Left colon (tissue), 2 donors: ENCODE data around the gene CDH15. TPM values are rescaled to one million over a fixed set of nuclear protein-coding genes. Genes with fewer than 3 reads are reported as not detected.
A peak's percentile ranks its signal among the peaks of the same experiment; 100 is the strongest.
"Not testable (repeated sequence)": the region's sequence is repeated elsewhere in the genome, so short reads cannot be mapped to it uniquely, and the experiment has no call there.

ENCODE experiments used
- ATAC-seq: fragments of 200-7000 bp; cut with Tn5 transposase; one replicate; pipeline ENCODE4 v1.9.1; 2020; ENCODE audit warnings: mild to moderate bottlenecking, moderate library complexity
- DNase-seq, 2 donors: peaks; one replicate each; pipeline ENCODE4 v3.0.0-alpha.2; 2020
- intact Hi-C, 2 donors: fragments of 100-400 bp; cut with DNase I in 1 of 2; cut with micrococcal nuclease in 1 of 2; formaldehyde crosslinking; loops; one replicate each; pipeline versions ENCODE4 v1.11.2 to v1.14.0; 2022; cut with DNase I, micrococcal nuclease
- total RNA-seq, 2 donors: library from RNA; stranded (reverse); fragmentation: NEBNext Ultra II Directional; extraction: Animal tissue kit (Norgen Biotek cat#: 25700); gene quantifications; one replicate each; pipeline ENCODE4 v1.2.1, GENCODE V29; 2021
- donor health status: DM: no; HTN: no; CAD: no.
- donor health status: DM: yes; HTN: yes; CAD: no.

CDH15 gene
- total RNA-seq, 2 donors from 2014 or later, result not detected

DNA sequence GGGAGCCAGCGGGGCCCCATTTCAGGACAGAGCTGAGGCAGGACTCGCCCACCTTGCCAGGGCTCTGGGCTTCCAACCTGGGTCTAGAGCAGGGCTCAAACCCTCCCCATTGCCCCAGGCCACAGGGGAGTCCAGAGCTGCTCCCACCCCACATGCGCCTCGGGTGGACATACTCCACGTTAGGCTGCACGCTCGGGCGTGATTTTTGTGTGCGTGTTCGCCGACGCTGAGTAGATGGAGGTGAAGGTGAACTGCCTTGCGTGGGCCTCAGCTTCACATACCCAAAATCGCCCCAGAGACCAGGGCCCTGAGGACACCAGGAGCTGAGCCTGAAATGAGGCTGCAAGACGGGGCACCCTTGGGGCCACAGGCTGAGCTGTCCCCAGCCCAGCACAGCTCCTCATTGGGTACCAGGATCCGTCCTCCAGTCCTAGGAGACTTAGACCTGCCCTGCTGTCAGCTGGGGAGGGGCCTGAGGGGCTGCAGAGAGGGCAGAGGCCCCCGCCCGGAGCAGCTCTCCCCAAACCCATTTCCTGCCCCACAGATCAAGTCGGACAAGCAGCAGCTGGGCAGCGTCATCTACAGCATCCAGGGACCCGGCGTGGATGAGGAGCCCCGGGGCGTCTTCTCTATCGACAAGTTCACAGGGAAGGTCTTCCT lies 8.2 kb downstream of the CDH15 start:
- DNase-seq, result no peak
- intact Hi-C loops, result no loop called here
- ATAC-seq, result no peak

- DNase-seq, result no peak
- intact Hi-C loops, result no loop called here
- peak; percentile 20 for ATAC-seq
Measured at GRCh38 chr16:89183463-89183862, 11.9 kb downstream of the CDH15 start.

- intact Hi-C loops, result no loop called here
- ATAC-seq, result no peak
- no peak for DNase-seq
Measured at GRCh38 chr16:89183975-89184676, 12.6 kb downstream of the CDH15 start.

DNA sequence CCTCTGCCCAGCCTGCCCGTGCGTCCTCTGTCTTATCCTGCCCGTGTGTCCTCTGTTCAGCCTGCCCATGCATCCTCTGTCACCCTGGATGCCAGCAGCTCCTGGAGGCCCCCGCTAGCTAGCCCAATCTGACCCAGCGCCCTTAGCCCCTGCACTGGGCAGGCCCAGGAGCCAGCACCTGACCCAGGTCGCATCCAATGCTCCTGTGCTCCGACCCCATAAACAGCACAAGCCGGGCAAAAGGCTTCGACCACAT lies 13.1 kb downstream of the CDH15 start:
- intact Hi-C loops, result no loop called here
- DNase-seq (no peak), ATAC-seq (peak; percentile 11)

DNA sequence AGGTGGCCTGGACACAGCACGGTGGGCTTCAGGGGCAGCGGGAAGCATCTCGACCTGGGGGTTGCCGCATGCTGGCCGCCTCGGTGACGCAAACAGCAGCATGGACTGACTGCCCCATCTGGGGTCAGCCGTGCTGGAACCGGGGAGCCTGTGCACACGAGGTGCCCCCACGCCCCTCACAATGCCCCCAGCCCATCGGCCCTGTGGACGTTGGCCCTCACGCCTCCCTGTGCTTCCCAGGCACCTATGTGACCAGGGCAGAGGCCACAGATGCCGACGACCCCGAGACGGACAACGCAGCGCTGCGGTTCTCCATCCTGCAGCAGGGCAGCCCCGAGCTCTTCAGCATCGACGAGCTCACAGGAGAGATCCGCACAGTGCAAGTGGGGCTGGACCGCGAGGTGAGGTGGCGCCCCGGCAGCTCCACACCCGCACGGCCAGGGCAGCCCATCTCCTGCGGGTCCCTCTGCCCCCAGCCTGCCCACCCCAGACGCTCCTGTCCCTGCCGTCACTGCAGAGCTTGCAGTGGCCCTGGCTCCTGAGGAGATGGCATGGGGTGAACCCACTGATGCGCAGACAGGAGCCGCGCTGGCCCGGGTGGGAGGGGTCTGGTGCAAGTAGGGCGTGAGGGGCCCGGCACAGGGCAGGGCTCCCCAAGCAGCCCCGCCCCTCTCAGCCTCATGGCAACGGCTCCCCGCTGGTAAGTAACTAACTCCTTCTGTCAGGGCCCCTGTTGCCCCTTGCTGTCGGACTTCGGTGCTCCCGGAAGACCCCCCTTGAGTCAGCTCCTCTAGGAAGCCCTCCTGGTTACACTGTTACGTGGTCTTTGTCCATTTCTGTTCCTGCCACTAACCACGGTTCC lies 13.6 kb downstream of the CDH15 start:
- DNase-seq, result no peak

DNA sequence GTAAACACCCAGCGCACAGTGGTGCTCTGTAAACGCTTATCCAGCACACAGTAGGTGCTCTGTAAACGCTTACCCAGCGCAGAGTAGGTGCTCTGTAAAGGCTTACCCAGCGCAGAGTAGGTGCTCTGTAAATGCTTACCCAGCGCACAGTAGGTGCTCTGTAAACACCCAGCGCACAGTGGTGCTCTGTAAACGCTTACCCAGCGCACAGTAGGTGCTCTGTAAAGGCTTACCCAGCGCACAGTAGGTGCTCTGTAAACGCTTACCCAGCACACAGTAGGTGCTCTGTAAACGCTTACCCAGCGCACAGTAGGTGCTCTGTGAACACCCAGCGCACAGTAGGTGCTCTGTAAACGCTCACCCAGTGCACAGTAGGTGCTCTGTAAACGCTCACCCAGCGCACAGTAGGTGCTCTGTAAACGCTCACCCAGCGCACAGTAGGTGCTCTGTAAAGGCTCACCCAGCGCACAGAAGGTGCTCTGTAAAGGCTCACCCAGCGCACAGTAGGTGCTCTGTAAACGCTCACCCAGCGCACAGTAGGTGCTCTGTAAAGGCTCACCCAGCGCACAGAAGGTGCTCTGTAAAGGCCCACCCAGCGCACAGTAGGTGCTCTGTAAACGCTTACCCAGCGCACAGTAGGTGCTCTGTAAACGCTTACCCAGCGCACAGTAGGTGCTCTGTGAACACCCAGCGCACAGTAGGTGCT lies 14.5 kb downstream of the CDH15 start:
- DNase-seq, ATAC-seq, intact Hi-C loops: not testable (repeated sequence)

More for the DNA sequence above, 13.6 kb downstream of the CDH15 start:
- intact Hi-C loops, result no loop called here
- ATAC-seq, result peak; percentile 12

DNA sequence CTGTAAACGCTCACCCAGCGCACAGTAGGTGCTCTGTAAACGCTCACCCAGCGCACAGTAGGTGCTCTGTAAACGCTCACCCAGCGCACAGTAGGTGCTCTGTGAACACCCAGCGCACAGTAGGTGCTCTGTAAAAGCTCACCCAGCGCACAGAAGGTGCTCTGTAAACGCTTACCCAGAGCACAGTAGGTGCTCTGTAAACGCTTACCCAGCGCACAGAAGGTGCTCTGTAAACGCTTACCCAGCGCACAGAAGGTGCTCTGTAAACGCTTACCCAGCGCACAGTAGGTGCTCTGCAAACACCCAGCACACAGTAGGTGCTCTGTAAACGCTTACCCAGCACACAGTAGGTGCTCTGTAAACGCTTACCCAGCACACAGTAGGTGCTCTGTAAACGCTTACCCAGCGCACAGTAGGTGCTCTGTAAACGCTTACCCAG lies 15.1 kb downstream of the CDH15 start:
- ATAC-seq, intact Hi-C loops, DNase-seq: not testable (repeated sequence)

- DNase-seq, result no peak
- intact Hi-C loops, result no loop called here
- peak; percentile 23 for ATAC-seq
Measured at GRCh38 chr16:89187032-89187769, 15.7 kb downstream of the CDH15 start.

- ATAC-seq (no peak), DNase-seq (no peak)
- intact Hi-C loops, result no loop called here
Measured at GRCh38 chr16:89187770-89188392, 16.3 kb downstream of the CDH15 start.

- ATAC-seq, DNase-seq, intact Hi-C loops: not testable (repeated sequence)
Measured at GRCh38 chr16:89188471-89189357, 17.2 kb downstream of the CDH15 start.

- DNase-seq (no peak), ATAC-seq (no peak)
- intact Hi-C loops, result no loop called here
Measured at GRCh38 chr16:89189358-89190025, 17.9 kb downstream of the CDH15 start.

DNA sequence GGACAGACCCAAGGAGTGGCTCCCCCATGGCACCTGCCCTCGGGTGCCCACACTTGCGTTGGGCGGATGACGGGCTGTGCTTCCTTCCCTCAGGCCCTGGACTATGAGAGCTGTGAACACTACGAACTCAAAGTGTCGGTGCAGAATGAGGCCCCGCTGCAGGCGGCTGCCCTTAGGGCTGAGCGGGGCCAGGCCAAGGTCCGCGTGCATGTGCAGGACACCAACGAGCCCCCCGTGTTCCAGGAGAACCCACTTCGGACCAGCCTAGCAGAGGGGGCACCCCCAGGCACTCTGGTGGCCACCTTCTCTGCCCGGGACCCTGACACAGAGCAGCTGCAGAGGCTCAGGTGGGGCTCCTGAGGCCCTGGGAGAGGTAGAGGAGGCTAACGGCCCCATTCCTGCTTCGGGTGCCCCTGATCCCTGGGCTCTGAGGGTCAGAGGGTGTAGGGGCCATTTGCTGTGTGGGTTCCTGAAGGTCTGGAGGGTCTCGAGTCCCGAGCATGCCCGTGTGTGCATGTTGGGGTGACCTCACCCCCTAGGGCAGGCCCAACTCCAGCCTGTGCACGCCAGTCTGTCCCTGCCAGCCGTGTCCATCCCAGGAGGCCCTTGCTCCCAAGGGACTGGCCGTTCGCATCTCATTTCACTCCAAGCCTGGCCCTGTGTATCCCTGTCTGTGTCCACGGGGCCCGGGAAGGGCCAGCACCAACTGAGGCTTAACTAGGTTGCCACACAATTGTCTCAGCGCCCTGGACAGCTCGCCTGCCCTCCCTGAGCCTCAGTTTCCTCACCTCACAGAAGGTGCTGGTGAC lies 18.8 kb downstream of the CDH15 start:
- ATAC-seq (no peak), DNase-seq (no peak)
- intact Hi-C loops, result no loop called here

GRCh38 chr16:89191033-89191900 lies 19.7 kb downstream of the CDH15 start:
- ATAC-seq (no peak), DNase-seq (no peak)
- intact Hi-C loops, result no loop called here

DNA sequence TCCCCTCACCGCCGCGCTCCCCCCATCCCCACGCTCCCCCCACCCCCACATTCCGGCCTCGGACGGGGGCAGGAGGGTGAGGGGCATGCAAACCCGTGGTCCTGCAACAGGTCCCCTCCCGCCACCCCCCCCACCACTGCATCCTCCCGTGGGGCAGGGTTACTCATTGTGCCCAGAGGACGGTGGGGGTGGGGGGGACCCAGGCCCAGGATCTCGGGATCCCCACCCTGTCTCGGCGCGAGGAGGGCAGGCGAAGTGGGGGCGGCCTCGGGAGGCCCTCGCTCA lies 20.3 kb downstream of the CDH15 start:
- DNase-seq (no peak), ATAC-seq (no peak)
- intact Hi-C loops, result no loop called here
